KBM-7 (cell line): ENCODE measurements around the gene STAMBP.

ENCODE experiments used
- DNase-seq: peaks from one replicate; pipeline ENCODE4 v3.0.0-alpha.2; 2015
- in situ Hi-C: fragments of 300-500 bp; cut with MboI; formaldehyde crosslinking; loops from 2 replicates; pipeline ENCODE4 v1.14.3; 2020; ENCODE audit warnings: low sequenced_read_pairs, low pct_unique_long_range_greater_than_20kb, mixed read lengths

Gene STAMBP

GRCh38 chr2:73918856-73919255, 90.1 kb downstream of the STAMBP start:
- no peak for DNase-seq
- in situ Hi-C loops: no loop called here

GRCh38 chr2:73919596-73920228, 91.0 kb downstream of the STAMBP start:
- in situ Hi-C loops: no loop called here
- DNase-seq: no peak

GRCh38 chr2:73920577-73921545, 92.1 kb downstream of the STAMBP start:
- DNase-seq: peak; percentile 77
- in situ Hi-C loops: no loop called here

- in situ Hi-C loops: no loop called here
Observed at GRCh38 chr2:73921581-73921980, 92.8 kb downstream of the STAMBP start.

GRCh38 chr2:73922681-73923080, 93.9 kb downstream of the STAMBP start:
- no peak for DNase-seq
- in situ Hi-C loops: no loop called here

More at GRCh38 chr2:73921581-73921980, 92.8 kb downstream of the STAMBP start:
- no peak for DNase-seq
